Measurements from ENCODE around the gene ABCF2.

DNA sequence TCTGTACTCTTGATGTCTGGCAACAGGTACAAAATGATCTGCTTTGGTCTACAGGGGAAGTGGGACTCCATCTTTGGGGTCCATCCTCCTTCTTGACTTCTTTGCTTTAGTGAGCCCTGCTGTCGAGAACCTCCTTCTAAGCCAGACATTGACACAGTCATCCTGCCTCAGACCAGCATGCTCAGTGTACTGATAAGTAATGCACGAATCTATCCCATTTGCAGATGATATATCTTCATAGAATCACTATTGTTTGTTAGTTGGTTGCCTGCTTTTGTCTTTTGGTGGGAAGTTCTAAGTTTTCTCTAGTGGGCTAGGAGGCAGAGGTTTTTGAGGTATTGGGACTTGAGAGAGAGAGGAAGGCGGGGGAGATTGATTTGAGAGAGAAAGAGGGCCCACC is 25.7 kb downstream of the ABCF2 start:
- no peak for TF ChIP-seq FOS (IDR thresholded peaks at IDR 0.05; ENCODE audit: low read depth, low read length)
- TF ChIP-seq, protein P1, sequence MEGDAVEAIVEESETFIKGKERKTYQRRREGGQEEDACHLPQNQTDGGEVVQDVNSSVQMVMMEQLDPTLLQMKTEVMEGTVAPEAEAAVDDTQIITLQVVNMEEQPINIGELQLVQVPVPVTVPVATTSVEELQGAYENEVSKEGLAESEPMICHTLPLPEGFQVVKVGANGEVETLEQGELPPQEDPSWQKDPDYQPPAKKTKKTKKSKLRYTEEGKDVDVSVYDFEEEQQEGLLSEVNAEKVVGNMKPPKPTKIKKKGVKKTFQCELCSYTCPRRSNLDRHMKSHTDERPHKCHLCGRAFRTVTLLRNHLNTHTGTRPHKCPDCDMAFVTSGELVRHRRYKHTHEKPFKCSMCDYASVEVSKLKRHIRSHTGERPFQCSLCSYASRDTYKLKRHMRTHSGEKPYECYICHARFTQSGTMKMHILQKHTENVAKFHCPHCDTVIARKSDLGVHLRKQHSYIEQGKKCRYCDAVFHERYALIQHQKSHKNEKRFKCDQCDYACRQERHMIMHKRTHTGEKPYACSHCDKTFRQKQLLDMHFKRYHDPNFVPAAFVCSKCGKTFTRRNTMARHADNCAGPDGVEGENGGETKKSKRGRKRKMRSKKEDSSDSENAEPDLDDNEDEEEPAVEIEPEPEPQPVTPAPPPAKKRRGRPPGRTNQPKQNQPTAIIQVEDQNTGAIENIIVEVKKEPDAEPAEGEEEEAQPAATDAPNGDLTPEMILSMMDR (conservative IDR thresholded peaks at IDR 0.05; ENCODE audit: low read depth, low read length) = no peak

Measured in IMR-90 (cell line).